SK-N-MC (cell line): ENCODE results near the gene TBC1D9B.
"Not testable (repeated sequence)": the region's sequence is repeated elsewhere in the genome, so short reads cannot be mapped to it uniquely, and the experiment has no call there.

Source experiments
- DNase-seq: peaks from one replicate; pipeline ENCODE4 v3.0.0-alpha.2; 2011; ENCODE audit warnings: low read depth, low spot score
- H3K27ac ChIP-seq: fragments of 200-600 bp; sonication (generic); 2 replicates; pipeline ENCODE4 v1.5.1; 2016; ENCODE audit warnings: mixed run types
- H3K36me3 ChIP-seq: fragments of 200-600 bp; sonication (generic); 2 replicates; pipeline ENCODE4 v1.6.1; 2017; ENCODE audit warnings: antibody characterized with exemption, low read length, mixed read lengths; ENCODE audit not compliant: insufficient read depth
- H3K4me3 ChIP-seq: fragments of 200-600 bp; sonication (generic); 2 replicates; pipeline ENCODE4 v1.5.1; 2016
- H3K9ac ChIP-seq: fragments of 200-600 bp; sonication (generic); 2 replicates; pipeline ENCODE4 v1.8.0; 2017; ENCODE audit warnings: mixed run types, mixed read lengths; ENCODE audit not compliant: insufficient read length
- H3K9me3 ChIP-seq: fragments of 200-600 bp; sonication (generic); 2 replicates; pipeline ENCODE4 v1.6.1; 2017; ENCODE audit warnings: low read depth, mild to moderate bottlenecking, antibody characterized with exemption, low read length, moderate library complexity, mixed read lengths
- EZH2 ChIP-seq: fragments of 200-600 bp; sonication (generic); IDR thresholded peaks from one replicate; pipeline ENCODE4 v1.6.1; 2017; ENCODE audit warnings: antibody characterized with exemption
- FOXP2 ChIP-seq: optimal IDR thresholded peaks from 2 replicates; pipeline ENCODE3; 2011; ENCODE audit warnings: mild to moderate bottlenecking, moderate library complexity; ENCODE audit not compliant: insufficient read depth; ENCODE audit errors: extremely low read length, control extremely low read depth
- POLR2AphosphoS5 ChIP-seq: IDR thresholded peaks from 2 replicates; pipeline ENCODE4 v1.6.1; 2012; ENCODE audit warnings: mild to moderate bottlenecking, low read depth, low read length, borderline replicate concordance

The TBC1D9B gene

GRCh38 chr5:179836225-179837019 is 71.3 kb downstream of the TBC1D9B start:
- TF ChIP-seq FOXP2, result no peak
- TF ChIP-seq POLR2AphosphoS5, result no peak; the same call in 1 of the 2 replicates
- no peak for TF ChIP-seq EZH2
- H3K4me3 ChIP-seq, result no peak overlapping the region
- no peak for DNase-seq
- no peaks in the 10 kb centered on the region for H3K9me3 ChIP-seq
- peaks cover 47% of the 10 kb centered on the region for H3K36me3 ChIP-seq
- H3K27ac ChIP-seq, result no peak overlapping the region
- H3K9ac ChIP-seq, result no peak overlapping the region

DNA sequence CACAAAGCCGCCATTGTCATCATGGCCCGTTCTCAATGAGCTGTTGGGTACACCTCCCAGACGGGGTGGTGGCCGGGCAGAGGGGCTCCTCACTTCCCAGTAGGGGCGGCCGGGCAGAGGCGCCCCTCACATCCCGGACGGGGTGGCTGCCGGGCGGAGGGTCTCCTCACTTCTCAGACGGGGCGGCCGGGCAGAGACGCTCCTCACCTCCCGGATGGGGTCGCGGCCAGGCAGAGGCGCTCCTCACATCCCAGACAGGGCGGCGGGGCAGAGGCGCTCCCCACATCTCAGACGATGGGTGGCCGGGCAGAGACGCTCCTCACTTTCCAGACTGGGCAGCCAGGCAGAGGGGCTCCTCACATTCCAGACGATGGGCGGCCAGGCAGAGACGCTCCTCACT is 72.8 kb downstream of the TBC1D9B start:
- not testable (repeated sequence) for H3K4me3 ChIP-seq, H3K9me3 ChIP-seq, H3K9ac ChIP-seq, DNase-seq, H3K27ac ChIP-seq
- peaks cover 58% of the 10 kb centered on the region for H3K36me3 ChIP-seq

DNA sequence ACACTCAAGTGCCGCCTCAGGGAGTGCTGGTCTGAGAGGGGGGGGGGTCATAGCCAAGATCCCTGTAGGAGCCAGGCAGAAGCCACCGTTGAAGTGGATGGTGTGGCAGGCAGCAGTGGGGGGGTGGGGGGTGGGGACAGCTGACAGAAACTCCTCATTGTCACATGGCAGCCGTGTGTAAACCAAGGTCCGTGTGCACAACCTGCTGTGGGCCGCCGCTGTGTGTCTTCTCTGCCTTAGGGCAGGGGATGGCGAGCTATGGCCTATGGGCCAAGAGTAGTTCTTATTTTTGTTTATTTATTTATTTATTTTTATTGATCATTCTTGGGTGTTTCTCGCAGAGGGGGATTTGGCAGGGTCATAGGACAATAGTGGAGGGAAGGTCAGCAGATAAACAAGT is 73.6 kb downstream of the TBC1D9B start:
- Histone ChIP-seq H3K4me3 (no peak overlapping the region), H3K36me3 (peaks cover 61% of the 10 kb centered on the region), H3K9me3 (no peaks in the 10 kb centered on the region), H3K9ac (no peak overlapping the region), H3K27ac (no peak overlapping the region)
- no peak for DNase-seq
- TF ChIP-seq FOXP2, result no peak
- TF ChIP-seq POLR2AphosphoS5, result no peak

DNA sequence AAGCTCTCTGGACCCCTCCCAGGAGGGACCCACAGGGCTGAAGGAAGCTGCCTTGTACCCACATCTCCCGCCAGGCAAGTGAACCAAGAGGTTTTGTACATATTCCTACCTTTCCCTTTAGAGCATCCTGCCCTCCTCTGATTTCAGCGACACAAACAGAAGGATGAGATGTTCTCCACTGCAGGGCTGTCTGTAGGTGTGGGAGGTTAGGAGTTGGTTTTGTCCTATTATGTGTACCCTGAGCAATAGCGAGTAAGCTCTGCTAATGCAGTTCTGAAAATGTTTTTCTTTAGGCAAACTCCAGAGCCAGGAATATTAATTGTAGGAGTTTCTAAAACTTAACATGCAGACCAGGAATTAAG is 74.0 kb downstream of the TBC1D9B start:
- H3K27ac ChIP-seq, result no peak overlapping the region
- H3K36me3 ChIP-seq, result peaks cover 65% of the 10 kb centered on the region
- no peak overlapping the region for H3K9ac ChIP-seq
- no peak overlapping the region for H3K4me3 ChIP-seq
- TF ChIP-seq FOXP2 (no peak), EZH2 (no peak), POLR2AphosphoS5 (no peak)
- no peaks in the 10 kb centered on the region for H3K9me3 ChIP-seq
- DNase-seq, result no peak

GRCh38 chr5:179833056-179833708 is 74.5 kb downstream of the TBC1D9B start:
- H3K4me3 ChIP-seq, result no peak overlapping the region
- peaks cover 62% of the 10 kb centered on the region for H3K36me3 ChIP-seq
- no peak overlapping the region for H3K9ac ChIP-seq
- DNase-seq, result no peak
- H3K27ac ChIP-seq, result no peak overlapping the region
- TF ChIP-seq FOXP2 (no peak), POLR2AphosphoS5 (no peak), EZH2 (no peak)
- no peaks in the 10 kb centered on the region for H3K9me3 ChIP-seq

GRCh38 chr5:179832039-179832745 is 75.5 kb downstream of the TBC1D9B start:
- Histone ChIP-seq H3K9me3 (no peaks in the 10 kb centered on the region), H3K4me3 (no peak overlapping the region), H3K9ac (no peak overlapping the region), H3K27ac (no peak overlapping the region), H3K36me3 (peaks cover 57% of the 10 kb centered on the region)
- no peak for DNase-seq
- TF ChIP-seq POLR2AphosphoS5 (no peak), FOXP2 (no peak), EZH2 (no peak)

DNA sequence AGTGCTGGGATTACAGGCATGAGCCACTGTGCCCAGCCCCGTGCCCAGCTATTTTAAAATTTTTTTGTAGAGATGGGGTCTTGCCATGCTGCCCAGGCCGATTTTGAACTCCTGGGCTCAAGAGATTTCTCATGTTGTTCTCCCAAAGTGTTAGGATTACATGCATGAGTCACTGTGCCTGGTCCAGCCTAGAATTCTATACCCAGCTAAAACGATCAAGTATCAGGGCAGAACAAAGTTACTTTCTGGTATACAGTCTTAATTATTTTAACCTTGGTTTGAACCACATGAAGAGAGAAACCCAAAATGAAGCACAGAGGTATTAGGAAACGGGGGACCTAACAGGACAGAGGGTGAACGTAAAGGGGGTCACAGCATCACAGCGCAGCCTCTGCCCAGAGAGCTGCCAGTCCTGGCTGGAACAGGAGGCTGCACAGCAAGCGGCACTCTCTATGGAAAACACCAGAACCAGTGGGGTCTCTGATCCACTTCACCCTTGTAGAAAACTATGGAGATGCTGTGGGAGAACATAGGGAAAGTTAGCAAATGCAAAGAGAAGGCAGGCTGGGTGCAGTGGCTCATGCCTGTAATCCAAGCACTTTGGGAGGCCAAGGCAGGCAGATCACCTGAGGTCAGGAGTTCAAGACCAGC is 76.8 kb downstream of the TBC1D9B start:
- Histone ChIP-seq H3K27ac (no peak overlapping the region), H3K9ac (no peak overlapping the region), H3K9me3 (no peaks in the 10 kb centered on the region), H3K36me3 (peaks cover 49% of the 10 kb centered on the region), H3K4me3 (no peak overlapping the region)
- TF ChIP-seq POLR2AphosphoS5 (no peak), EZH2 (no peak), FOXP2 (no peak)
- DNase-seq, result no peak

GRCh38 chr5:179829732-179830435 is 77.8 kb downstream of the TBC1D9B start:
- Histone ChIP-seq H3K4me3 (no peak overlapping the region), H3K36me3 (peaks cover 57% of the 10 kb centered on the region), H3K9me3 (no peaks in the 10 kb centered on the region), H3K27ac (no peak overlapping the region), H3K9ac (no peak overlapping the region)
- no peak for DNase-seq
- no peak for TF ChIP-seq EZH2
- TF ChIP-seq FOXP2, result no peak
- no peak for TF ChIP-seq POLR2AphosphoS5
